ENCODE results near the gene REXO4. TPM values are rescaled to one million over a fixed set of nuclear protein-coding genes. Genes with fewer than 3 reads are reported as not detected.

Gene REXO4
- total RNA-seq, 1 experiment from 2014 or later = 43.6 TPM

DNA sequence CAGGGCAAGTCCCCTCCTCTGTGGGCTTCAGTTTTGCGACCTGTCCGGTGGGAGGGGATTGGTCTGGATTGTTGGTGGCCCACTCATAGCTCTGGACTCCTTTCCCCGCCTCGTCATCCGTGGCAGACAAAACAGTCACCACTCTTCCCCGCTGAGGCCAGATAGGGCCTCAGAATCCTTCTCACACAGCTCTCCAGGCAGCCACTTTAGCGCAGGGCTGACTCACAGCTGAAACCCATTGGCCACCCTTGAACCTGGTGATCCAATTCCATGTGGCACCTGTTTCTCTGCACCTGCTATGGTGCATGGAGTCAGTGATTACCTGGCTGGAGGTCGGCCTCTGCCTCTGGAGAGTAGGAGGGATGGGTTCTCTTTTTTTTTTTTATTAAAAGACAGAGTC, 26.2 kb upstream of the REXO4 start:
- no peaks in the 10 kb centered on the region for H3K36me3 ChIP-seq (ENCODE audit: control insufficient read depth, insufficient read depth, low read length)
- POLR2A ChIA-PET = no interaction called here
- H3K4me3 ChIP-seq (ENCODE audit: low read depth, low read length) = no peak overlapping the region
- no peaks in the 10 kb centered on the region for H3K4me1 ChIP-seq
- no peaks in the 10 kb centered on the region for H3K9me3 ChIP-seq
- no peak overlapping the region for H3K27ac Mint-ChIP-seq (ENCODE audit: unreplicated experiment)
- no peaks in the 10 kb centered on the region for H3K36me3 Mint-ChIP-seq (ENCODE audit: insufficient read depth, unreplicated experiment)
- CTCF ChIA-PET = interaction anchor here (2.7 kb wide), 1 partner anchor 15 kb away, joined by 22 read pairs; the partner anchor contains the start of gene CACFD1
- no peak overlapping the region for H3K4me3 Mint-ChIP-seq (ENCODE audit: unreplicated experiment)
- no peaks in the 10 kb centered on the region for H3K27me3 ChIP-seq (replicated peaks; ENCODE audit: control insufficient read depth, insufficient read depth, low read length)
- intact Hi-C loops (cut with micrococcal nuclease; ENCODE audit: unreplicated experiment) = no loop called here
- TF ChIP-seq CTCF (IDR thresholded peaks at IDR 0.05; ENCODE audit: insufficient read depth in 1 of 2, low read depth in 1 of 2, low read length in 1 of 2, severe bottlenecking in 1 of 2, unreplicated experiment in 1 of 2) = no peak
- H3K4me1 Mint-ChIP-seq (ENCODE audit: low read depth, unreplicated experiment) = no peaks in the 10 kb centered on the region
- H3K9me3 Mint-ChIP-seq (ENCODE audit: unreplicated experiment) = no peaks in the 10 kb centered on the region
- peaks cover 4% of the 10 kb centered on the region for H3K27me3 Mint-ChIP-seq (ENCODE audit: insufficient read depth, unreplicated experiment)
- no peak for DNase-seq
- no TSS peak for BruUV-seq (replicated peaks)

GRCh38 chr9:133443248-133443647, 25.4 kb upstream of the REXO4 start:
- no peak for DNase-seq
- POLR2A ChIA-PET = no interaction called here
- Histone ChIP-seq H3K27me3 (replicated peaks; ENCODE audit: control insufficient read depth, insufficient read depth, low read length) (no peaks in the 10 kb centered on the region), H3K4me1 (no peaks in the 10 kb centered on the region), H3K9me3 (no peaks in the 10 kb centered on the region), H3K4me3 (ENCODE audit: low read depth, low read length) (no peak overlapping the region), H3K36me3 (ENCODE audit: control insufficient read depth, insufficient read depth, low read length) (no peaks in the 10 kb centered on the region)
- Mint-ChIP-seq H3K27me3 (ENCODE audit: insufficient read depth, unreplicated experiment) (peaks cover 4% of the 10 kb centered on the region), H3K36me3 (ENCODE audit: insufficient read depth, unreplicated experiment) (no peaks in the 10 kb centered on the region), H3K9me3 (ENCODE audit: unreplicated experiment) (no peaks in the 10 kb centered on the region), H3K27ac (ENCODE audit: unreplicated experiment) (no peak overlapping the region), H3K4me3 (ENCODE audit: unreplicated experiment) (no peak overlapping the region), H3K4me1 (ENCODE audit: low read depth, unreplicated experiment) (no peaks in the 10 kb centered on the region)
- intact Hi-C loops (cut with micrococcal nuclease; ENCODE audit: unreplicated experiment) = no loop called here
- CTCF ChIA-PET = no interaction called here
- no TSS peak for BruUV-seq (replicated peaks)
- TF ChIP-seq CTCF (IDR thresholded peaks at IDR 0.05; ENCODE audit: insufficient read depth in 1 of 2, low read depth in 1 of 2, low read length in 1 of 2, severe bottlenecking in 1 of 2, unreplicated experiment in 1 of 2) = no peak

GRCh38 chr9:133441571-133441970, 23.8 kb upstream of the REXO4 start:
- H3K27me3 ChIP-seq (replicated peaks; ENCODE audit: control insufficient read depth, insufficient read depth, low read length) = no peaks in the 10 kb centered on the region
- H3K36me3 ChIP-seq (ENCODE audit: control insufficient read depth, insufficient read depth, low read length) = no peaks in the 10 kb centered on the region
- intact Hi-C loops (cut with micrococcal nuclease; ENCODE audit: unreplicated experiment) = no loop called here
- no peaks in the 10 kb centered on the region for H3K9me3 Mint-ChIP-seq (ENCODE audit: unreplicated experiment)
- H3K27ac Mint-ChIP-seq (ENCODE audit: unreplicated experiment) = no peak overlapping the region
- no peak for DNase-seq
- no peak overlapping the region for H3K4me3 ChIP-seq (ENCODE audit: low read depth, low read length)
- no peaks in the 10 kb centered on the region for H3K4me1 Mint-ChIP-seq (ENCODE audit: low read depth, unreplicated experiment)
- no peak overlapping the region for H3K4me3 Mint-ChIP-seq (ENCODE audit: unreplicated experiment)
- no peaks in the 10 kb centered on the region for H3K36me3 Mint-ChIP-seq (ENCODE audit: insufficient read depth, unreplicated experiment)
- ChIA-PET CTCF (interaction anchor here (0.8 kb wide), 1 partner anchor 18 kb away, joined by 5 read pairs; the partner anchor contains the start of gene CACFD1), POLR2A (no interaction called here)
- H3K27me3 Mint-ChIP-seq (ENCODE audit: insufficient read depth, unreplicated experiment) = peaks cover 4% of the 10 kb centered on the region
- H3K9me3 ChIP-seq = no peaks in the 10 kb centered on the region
- TF ChIP-seq CTCF (IDR thresholded peaks at IDR 0.05; ENCODE audit: insufficient read depth in 1 of 2, low read depth in 1 of 2, low read length in 1 of 2, severe bottlenecking in 1 of 2, unreplicated experiment in 1 of 2) = no peak
- no TSS peak for BruUV-seq (replicated peaks)
- no peaks in the 10 kb centered on the region for H3K4me1 ChIP-seq

Measured in Caco-2 (cell line).